HepG2 (cell line): ENCODE data around the gene SEPTIN10. TPM values are rescaled to one million over a fixed set of nuclear protein-coding genes. Genes with fewer than 3 reads are reported as not detected.

Source experiments
- ATAC-seq: fragments of 200-7000 bp; cut with Tn5 transposase; 3 replicates; pipeline ENCODE4 v1.9.1; 2020; ENCODE audit warnings: mild to moderate bottlenecking, moderate library complexity
- BruUV-seq: library from RNA; stranded (reverse); fragments of 400-500 nt; replicated peaks from 2 replicates; lab custom pipeline; 2021; lab: Mats Ljungman, UMichigan
- CTCF ChIA-PET: fragments of 300-600 bp; formaldehyde crosslinking; extraction: SDS; loops from one replicate; lab custom pipeline; 2021; ENCODE audit warnings: low total read pairs, inconsistent platforms, low intra/inter-chr PET ratio; lab: Yijun Ruan, JAX
- POLR2A ChIA-PET: fragments of 350-600 bp; sonication (Branson Sonifier 250); formaldehyde crosslinking; loops from one replicate; lab custom pipeline; 2020; ENCODE audit warnings: antibody characterized with exemption, inconsistent platforms; lab: Yijun Ruan, JAX
- DNase-seq: peaks from one replicate; pipeline ENCODE4 v3.0.0-alpha.2; 2015; ENCODE audit warnings: low spot score
- FAIRE-seq: peaks from 3 replicates; lab custom pipeline; 2011; peaks lifted over from hg19 to GRCh38; lab: Jason Lieb, UNC
- H2AFZ ChIP-seq: one replicate; pipeline ENCODE4 v1.6.1; 2011; ENCODE audit warnings: low read length, inconsistent platforms
- H3K27ac ChIP-seq: fragments of 300-600 bp; 3 replicates; pipeline ENCODE4 v1.8.0; 2011; ENCODE audit warnings: mixed run types, mild to moderate bottlenecking, mixed read lengths, low read length, inconsistent platforms; ENCODE audit not compliant: insufficient read depth; ENCODE audit errors: extremely low read length
- H3K27me3 ChIP-seq, 2 experiments: fragments of 200-600 bp in 1 of 2; 2 replicates in 1 of 2; 3 replicates in 1 of 2; pipeline versions ENCODE4 v1.6.0 to v1.8.0; 2011; ENCODE audit warnings: low read length in 2 of 2, mild to moderate bottlenecking in 2 of 2, moderate library complexity in 2 of 2, inconsistent platforms in 1 of 2; ENCODE audit not compliant: insufficient read depth in 2 of 2, control insufficient read depth in 1 of 2
- H3K36me3 ChIP-seq, 2 experiments: fragments of 200-600 bp in 1 of 2; replicated peaks in 1 of 2; 2 replicates in 1 of 2; 3 replicates in 1 of 2; pipeline versions ENCODE4 v1.5.1 to v1.8.0; 2011; ENCODE audit warnings: low read length in 2 of 2, inconsistent platforms in 1 of 2; ENCODE audit not compliant: insufficient read depth in 2 of 2, control insufficient read depth in 1 of 2
- H3K4me1 ChIP-seq: 2 replicates; pipeline ENCODE4 v1.5.1; 2012; ENCODE audit warnings: low read length, inconsistent platforms; ENCODE audit not compliant: insufficient read depth
- H3K4me2 ChIP-seq: 2 replicates; pipeline ENCODE4 v1.6.0; 2011; ENCODE audit warnings: low read depth, low read length, inconsistent platforms
- H3K4me3 ChIP-seq, 3 experiments: fragments of 200-600 bp in 1 of 3; sonication (generic), shearing (Covaris generic) in 1 of 3; replicated peaks in 1 of 3; 2 replicates each; pipeline ENCODE4 v1.5.1; 2011 to 2016; ENCODE audit warnings: low read length in 3 of 3, inconsistent platforms in 2 of 3, low read depth in 2 of 3, mild to moderate bottlenecking in 2 of 3, control low read depth in 1 of 3, mixed read lengths in 1 of 3; ENCODE audit not compliant: insufficient read depth in 1 of 3
- H3K79me2 ChIP-seq: one replicate; pipeline ENCODE4 v1.6.1; 2011; ENCODE audit warnings: low read length, inconsistent platforms; ENCODE audit not compliant: insufficient read depth
- H3K9ac ChIP-seq: 2 replicates; pipeline ENCODE4 v1.6.0; 2011; ENCODE audit warnings: mild to moderate bottlenecking, low read depth, low read length, inconsistent platforms; ENCODE audit not compliant: insufficient read depth
- H3K9me3 ChIP-seq: 2 replicates; pipeline ENCODE4 v1.5.1; 2012; ENCODE audit warnings: mild to moderate bottlenecking, low read length
- H4K20me1 ChIP-seq: 2 replicates; pipeline ENCODE4 v1.6.0; 2011; ENCODE audit warnings: inconsistent platforms, mild to moderate bottlenecking, low read length, moderate library complexity; ENCODE audit not compliant: insufficient read depth
- DPF2 ChIP-seq: sonication (generic); formaldehyde crosslinking; IDR thresholded peaks from 2 replicates; pipeline ENCODE4 v1.4.0; 2020; ENCODE audit warnings: mild to moderate bottlenecking, low read depth, missing genetic modification reagents, borderline replicate concordance
- FOXM1 ChIP-seq: sonication (generic); formaldehyde crosslinking; IDR thresholded peaks from 2 replicates; pipeline ENCODE4 v1.5.0; 2020; ENCODE audit warnings: missing genetic modification reagents
- HMGA1 ChIP-seq: sonication (generic); formaldehyde crosslinking; conservative IDR thresholded peaks from 2 replicates; pipeline ENCODE4 v1.4.0; 2020; ENCODE audit warnings: missing genetic modification reagents
- MATR3 ChIP-seq: sonication (generic); formaldehyde crosslinking; IDR thresholded peaks from 2 replicates; pipeline ENCODE4 v1.4.0; 2020; ENCODE audit warnings: missing genetic modification reagents
- PAX8 ChIP-seq: sonication (generic); formaldehyde crosslinking; IDR thresholded peaks from 2 replicates; pipeline ENCODE4 v1.8.0; 2022; ENCODE audit warnings: mild to moderate bottlenecking, missing genetic modification reagents, borderline replicate concordance
- SP140L ChIP-seq: sonication (generic); formaldehyde crosslinking; IDR thresholded peaks from 2 replicates; pipeline ENCODE4 v1.4.0; 2020; ENCODE audit warnings: missing genetic modification reagents, borderline replicate concordance
- ZNF263 ChIP-seq: sonication (generic); formaldehyde crosslinking; IDR thresholded peaks from 2 replicates; pipeline ENCODE4 v1.4.0; 2020; ENCODE audit warnings: missing genetic modification reagents
- ZNF292 ChIP-seq: sonication (generic); formaldehyde crosslinking; IDR thresholded peaks from 2 replicates; pipeline ENCODE4 v1.8.1; 2022; ENCODE audit warnings: mild to moderate bottlenecking, low read depth, missing genetic modification reagents, borderline replicate concordance
- ZNF724P ChIP-seq: sonication (generic); formaldehyde crosslinking; IDR thresholded peaks from 2 replicates; pipeline ENCODE4 v1.8.0; 2022; ENCODE audit warnings: missing genetic modification reagents, borderline replicate concordance
- ZNF781 ChIP-seq: sonication (generic); formaldehyde crosslinking; IDR thresholded peaks from 2 replicates; pipeline ENCODE4 v1.5.1; 2020; ENCODE audit warnings: borderline replicate concordance, mild to moderate bottlenecking, missing genetic modification reagents; ENCODE audit errors: not compliant biosample characterization
- WGBS: methylation state at CpG from one replicate; pipeline ENCODE4 v1.1.6; 2017; ENCODE audit warnings: low lambda C conversion rate; 5-methylcytosine and 5-hydroxymethylcytosine counted together
- in situ Hi-C: cut with HindIII; loops from 2 replicates; pipeline ENCODE4 v1.10.0; 2017; ENCODE audit warnings: low pct_unique_long_range_greater_than_20kb; ENCODE audit not compliant: extremely low pct_ligation_motif_present
- intact Hi-C: fragments of 100-400 bp; cut with micrococcal nuclease; formaldehyde crosslinking; loops from one replicate; pipeline ENCODE4 v1.10.0; 2022; ENCODE audit not compliant: unreplicated experiment
- polyA plus RNA-seq, 8 experiments: library from polyadenylated mRNA; depleted of rRNA in 3 of 8; stranded (reverse) in 7 of 8; unstranded in 1 of 8; fragments of >200 nt; fragmentation: Illumina TruSeq in 4 of 8; extraction: Trizol in 4 of 8; gene quantifications; 2 replicates each; pipeline versions ENCODE4 v1.2.1 to v1.2.3, GENCODE V29; 2011 to 2016; ENCODE audit warnings: low read depth in 4 of 8, missing spikeins in 1 of 8, mixed read lengths in 1 of 8; ENCODE audit not compliant: insufficient read depth in 1 of 8
- total RNA-seq, 5 experiments: library from RNA; depleted of rRNA; stranded (reverse); fragments of >200 nt; fragmentation: Illumina TruSeq; extraction: Trizol; gene quantifications; 2 replicates each; pipeline ENCODE4 v1.2.3, GENCODE V29; 2016; ENCODE audit warnings: low read depth in 1 of 5
- TF ChIP-seq, protein P1 (sequence below): IDR thresholded peaks from 2 replicates; pipeline ENCODE4 v1.6.1; 2012; ENCODE audit warnings: low read depth, low read length, improper control_type of control experiment

Gene SEPTIN10
- total and polyA plus RNA-seq, 2 of the 13 experiments (the other 11 are each of a cell fraction or from before 2014, with no cell fraction given): 45.8 to 67.5 TPM

DNA sequence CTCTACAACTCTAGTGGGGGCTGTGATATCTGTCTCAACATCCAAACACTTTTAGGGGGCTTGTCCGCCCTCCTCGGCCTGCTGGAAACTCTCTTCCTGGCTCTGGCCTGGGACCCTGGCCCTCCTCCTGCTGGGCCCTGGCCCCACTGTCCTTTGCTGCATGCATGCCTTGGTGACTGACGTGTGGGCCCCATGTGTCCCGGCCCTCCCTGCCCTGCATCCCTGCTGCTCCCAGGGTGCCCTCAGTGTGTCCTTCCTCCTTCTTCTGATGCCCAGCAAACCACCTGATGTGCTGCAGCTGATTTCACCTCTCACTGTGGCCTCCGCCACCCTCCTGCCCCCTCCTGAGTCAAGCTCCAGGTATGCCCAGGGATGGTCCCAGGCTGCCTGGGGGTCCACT lies 101.7 kb downstream of the SEPTIN10 start:
- WGBS: 23% methylated on average over 5 of the region's 5 CpGs
- intact Hi-C loops: no loop called here

DNA sequence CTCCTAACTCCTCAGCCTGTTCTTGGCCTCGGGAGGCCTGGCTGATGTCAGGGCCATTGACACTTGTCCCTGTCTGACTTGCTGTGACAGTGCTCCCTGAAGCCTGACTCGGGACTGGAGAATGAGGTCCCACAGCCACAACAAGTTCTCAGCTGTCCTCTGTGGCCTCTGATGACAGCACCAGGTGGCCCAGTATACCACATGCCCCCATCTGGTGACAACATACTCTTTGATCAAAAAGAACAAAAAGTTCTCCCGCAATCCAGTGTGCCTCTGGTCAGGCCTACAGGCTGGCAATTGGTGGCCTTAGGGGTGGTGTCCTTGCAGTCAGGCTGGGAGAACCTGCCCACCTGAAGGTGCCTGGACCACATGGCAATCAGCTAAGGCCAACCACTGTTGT lies 102.6 kb downstream of the SEPTIN10 start:
- Histone ChIP-seq H3K79me2 (no peaks in the 10 kb centered on the region), H2AFZ (no peak overlapping the region), H3K9me3 (no peaks in the 10 kb centered on the region), H3K9ac (no peak overlapping the region), H3K36me3 (no peaks in the 10 kb centered on the region), H3K4me3 (no peak overlapping the region), H3K27me3 (peaks cover 1 to 25% of the 10 kb centered on the region in 2 experiments; a peak in 3 of 5 replicates), H3K4me2 (no peak overlapping the region), H3K27ac (no peak overlapping the region), H4K20me1 (no peaks in the 10 kb centered on the region; the same call in 1 of the 2 replicates)
- ChIA-PET CTCF (interaction anchor here (2.5 kb wide), 1 partner anchor 383 kb away, joined by 38 read pairs; the partner anchor contains the start of gene SH3RF3), POLR2A (no interaction called here)
- intact Hi-C loops: no loop called here
- no peak for ATAC-seq
- BruUV-seq: no TSS peak
- no peak for FAIRE-seq
- WGBS: 0% methylated on average over 1 of the region's 3 CpGs
- DNase-seq: no peak
- TF ChIP-seq, protein P1, sequence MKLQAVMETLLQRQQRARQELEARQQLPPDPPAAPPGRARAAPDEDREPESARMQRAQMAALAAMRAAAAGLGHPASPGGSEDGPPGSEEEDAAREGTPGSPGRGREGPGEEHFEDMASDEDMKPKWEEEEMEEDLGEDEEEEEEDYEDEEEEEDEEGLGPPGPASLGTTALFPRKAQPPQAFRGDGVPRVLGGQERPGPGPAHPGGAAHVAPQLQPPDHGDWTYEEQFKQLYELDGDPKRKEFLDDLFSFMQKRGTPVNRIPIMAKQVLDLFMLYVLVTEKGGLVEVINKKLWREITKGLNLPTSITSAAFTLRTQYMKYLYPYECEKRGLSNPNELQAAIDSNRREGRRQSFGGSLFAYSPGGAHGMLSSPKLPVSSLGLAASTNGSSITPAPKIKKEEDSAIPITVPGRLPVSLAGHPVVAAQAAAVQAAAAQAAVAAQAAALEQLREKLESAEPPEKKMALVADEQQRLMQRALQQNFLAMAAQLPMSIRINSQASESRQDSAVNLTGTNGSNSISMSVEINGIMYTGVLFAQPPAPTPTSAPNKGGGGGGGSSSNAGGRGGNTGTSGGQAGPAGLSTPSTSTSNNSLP: no peak
- TF ChIP-seq ZNF263 (CRISPR knock-in tag) (peak; percentile 34; the same call in 1 of the 2 replicates), MATR3 (CRISPR knock-in tag) (no peak)
- TF ChIP-seq, all 625 proteins: peak for 1
- peaks cover 9% of the 10 kb centered on the region for H3K4me1 ChIP-seq
- in situ Hi-C loops: no loop called here

More for the DNA sequence above, 101.7 kb downstream of the SEPTIN10 start:
- no peaks in the 10 kb centered on the region for H3K9me3 ChIP-seq
- H3K4me1 ChIP-seq: peaks cover 16% of the 10 kb centered on the region
- CTCF ChIA-PET: no interaction called here
- no peak overlapping the region for H2AFZ ChIP-seq
- FAIRE-seq (no peak), DNase-seq (no peak), ATAC-seq (no peak)
- POLR2A ChIA-PET: no interaction called here
- H3K27me3 ChIP-seq: peaks cover 0 to 20% of the 10 kb centered on the region in 2 experiments; a peak in 2 of 5 replicates
- no TSS peak for BruUV-seq
- no peak overlapping the region for H3K9ac ChIP-seq
- H3K36me3 ChIP-seq: no peaks in the 10 kb centered on the region
- no peak overlapping the region for H3K4me3 ChIP-seq
- in situ Hi-C loops: no loop called here
- no peak overlapping the region for H3K27ac ChIP-seq
- no peaks in the 10 kb centered on the region; the same call in 1 of the 2 replicates for H4K20me1 ChIP-seq
- no peaks in the 10 kb centered on the region for H3K79me2 ChIP-seq
- H3K4me2 ChIP-seq: no peak overlapping the region
- TF ChIP-seq FOXM1 (CRISPR knock-in tag) (no peak), SP140L (no peak), HMGA1 (CRISPR knock-in tag) (no peak), ZNF724P (CRISPR knock-in tag) (no peak), ZNF292 (CRISPR knock-in tag) (no peak), PAX8 (CRISPR knock-in tag) (no peak), ZNF781 (CRISPR knock-in tag) (no peak), DPF2 (CRISPR knock-in tag) (no peak)
